ENCODE results near the gene TBC1D9B.
A peak's percentile ranks its signal among the peaks of the same experiment; 100 is the strongest.

TBC1D9B gene

GRCh38 chr5:179866241-179867078 is 41.2 kb downstream of the TBC1D9B start:
- Histone ChIP-seq H3K4me3 (no peak overlapping the region), H3K36me3 (peaks cover 94% of the 10 kb centered on the region), H3K27ac (peak overlapping the region; percentile 82; the same call in 1 of the 2 replicates), H4K20me1 (peaks cover 10% of the 10 kb centered on the region), H3K9ac (no peak overlapping the region; the same call in 1 of the 2 replicates), H3K9me3 (peaks cover 12% of the 10 kb centered on the region; the same call in 1 of the 2 replicates), H3K4me1 (peaks cover 38% of the 10 kb centered on the region), H3K4me2 (peak overlapping the region; percentile 74), H3K27me3 (no peaks in the 10 kb centered on the region)
- TF ChIP-seq Cebpa-rat (IDR thresholded peaks at IDR 0.05) = no peak

DNA sequence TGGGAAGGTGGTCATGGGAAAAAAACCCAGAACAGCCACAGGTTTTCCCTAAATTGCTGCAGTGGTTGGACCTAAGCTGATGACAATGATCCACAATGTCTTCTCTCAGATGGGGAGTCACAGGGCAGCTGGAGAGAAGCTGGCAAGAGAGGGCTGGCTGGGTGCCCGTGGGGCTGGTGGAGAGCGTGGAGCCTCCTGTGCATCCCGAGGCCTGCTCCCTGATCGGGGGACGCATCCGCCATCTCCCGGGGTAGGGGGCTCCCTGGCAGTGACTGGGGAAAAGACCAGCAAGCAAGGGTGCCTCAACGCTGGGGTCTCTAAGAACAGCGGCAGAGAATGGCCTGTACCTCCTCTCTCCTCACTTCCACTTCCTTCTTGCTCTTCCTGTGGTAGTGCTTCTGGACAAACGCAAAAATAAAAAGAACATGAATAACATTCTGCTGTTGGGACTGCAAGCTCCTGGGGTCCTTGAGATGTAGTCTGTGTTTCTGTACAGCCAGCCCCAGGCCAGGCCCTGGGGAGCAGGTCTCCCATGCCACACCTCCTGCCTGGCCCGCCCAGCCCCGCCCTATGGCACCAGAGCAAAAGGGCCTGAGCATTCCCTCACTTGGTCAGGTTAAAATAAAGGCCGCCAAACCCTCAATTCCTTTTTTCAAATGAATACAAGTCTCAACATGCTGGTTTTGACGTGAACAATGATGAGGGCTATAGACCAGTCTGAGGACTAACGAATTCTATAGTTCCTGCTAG is 42.0 kb downstream of the TBC1D9B start:
- Histone ChIP-seq H4K20me1 (peaks cover 10% of the 10 kb centered on the region), H3K4me3 (no peak overlapping the region), H3K9ac (no peak overlapping the region), H3K36me3 (peaks cover 87% of the 10 kb centered on the region), H3K4me2 (no peak overlapping the region), H3K9me3 (peaks cover 12% of the 10 kb centered on the region; the same call in 1 of the 2 replicates), H3K27ac (no peak overlapping the region), H3K4me1 (peaks cover 38% of the 10 kb centered on the region), H3K27me3 (no peaks in the 10 kb centered on the region)
- no peak for TF ChIP-seq Cebpa-rat (IDR thresholded peaks at IDR 0.05)

- Histone ChIP-seq H3K9me3 (peaks cover 12% of the 10 kb centered on the region; the same call in 1 of the 2 replicates), H4K20me1 (peaks cover 10% of the 10 kb centered on the region; the same call in 1 of the 2 replicates), H3K4me2 (no peak overlapping the region), H3K4me1 (peaks cover 44% of the 10 kb centered on the region), H3K27me3 (no peaks in the 10 kb centered on the region), H3K4me3 (no peak overlapping the region), H3K27ac (no peak overlapping the region), H3K9ac (no peak overlapping the region), H3K36me3 (peaks cover 77% of the 10 kb centered on the region)
- no peak for TF ChIP-seq Cebpa-rat (IDR thresholded peaks at IDR 0.05)
Observed at GRCh38 chr5:179864686-179865085, 43.0 kb downstream of the TBC1D9B start.

DNA sequence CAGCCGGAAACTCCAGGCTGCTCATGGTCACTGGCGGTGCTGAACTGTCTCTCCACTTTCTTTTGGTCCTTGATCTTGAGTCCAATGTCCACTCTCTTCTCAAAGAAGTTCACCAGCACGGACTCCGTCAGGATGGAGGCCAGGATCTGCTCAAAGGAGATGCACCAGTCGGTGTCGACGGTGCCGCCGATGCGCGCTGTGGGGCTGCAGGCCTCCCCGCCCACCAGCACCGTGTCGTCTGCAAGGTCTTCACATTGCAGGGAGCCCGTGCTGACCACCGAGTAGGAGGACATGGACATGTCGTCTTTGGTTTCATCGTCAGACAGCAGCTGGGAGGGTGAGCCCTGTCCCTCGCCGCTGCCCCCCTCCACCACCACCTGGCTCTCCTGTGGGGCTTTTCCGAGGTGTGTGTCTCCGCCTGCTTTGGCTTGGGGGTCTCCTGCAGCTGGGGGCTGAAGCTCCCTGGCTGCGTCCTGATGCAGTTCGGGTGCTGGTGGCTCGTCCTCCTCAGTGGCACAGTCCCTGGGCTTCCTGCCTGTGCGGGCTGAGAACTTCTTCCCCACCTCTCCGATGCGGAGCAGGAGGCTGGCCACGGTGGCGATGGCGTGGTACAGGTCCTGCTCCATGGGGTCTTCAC is 44.1 kb downstream of the TBC1D9B start:
- H3K9me3 ChIP-seq = peaks cover 12% of the 10 kb centered on the region; the same call in 1 of the 2 replicates
- peaks cover 66% of the 10 kb centered on the region for H3K36me3 ChIP-seq
- H3K9ac ChIP-seq = no peak overlapping the region
- H3K27ac ChIP-seq = no peak overlapping the region
- TF ChIP-seq Cebpa-rat (IDR thresholded peaks at IDR 0.05) = no peak
- H3K27me3 ChIP-seq = no peaks in the 10 kb centered on the region
- H3K4me3 ChIP-seq = no peak overlapping the region
- peaks cover 37% of the 10 kb centered on the region for H3K4me1 ChIP-seq
- no peak overlapping the region for H3K4me2 ChIP-seq
- H4K20me1 ChIP-seq = peaks cover 10% of the 10 kb centered on the region; the same call in 1 of the 2 replicates

DNA sequence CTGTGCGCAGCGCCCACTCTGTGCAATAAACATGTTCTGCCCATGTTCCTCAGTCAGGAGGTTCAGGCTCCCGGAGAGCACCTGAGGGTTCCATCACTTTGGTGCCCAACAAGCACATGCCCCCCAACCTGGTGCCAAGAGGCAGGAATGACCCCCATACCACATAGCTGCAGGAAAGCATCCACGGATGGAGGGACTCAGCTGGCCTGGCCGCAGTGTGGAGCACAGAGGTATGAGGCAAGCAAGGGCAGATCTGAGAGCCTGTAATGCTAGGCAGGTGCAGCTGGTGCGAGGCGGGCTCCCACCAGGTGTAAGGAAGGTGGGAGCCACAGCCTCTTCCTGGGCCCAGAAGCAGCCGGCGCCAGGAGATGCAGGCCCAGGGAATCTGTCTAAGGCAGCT is 44.8 kb downstream of the TBC1D9B start:
- peaks cover 12% of the 10 kb centered on the region; the same call in 1 of the 2 replicates for H3K9me3 ChIP-seq
- peaks cover 10% of the 10 kb centered on the region; the same call in 1 of the 2 replicates for H4K20me1 ChIP-seq
- no peak overlapping the region for H3K4me3 ChIP-seq
- no peaks in the 10 kb centered on the region for H3K27me3 ChIP-seq
- H3K9ac ChIP-seq = no peak overlapping the region
- H3K36me3 ChIP-seq = peaks cover 60% of the 10 kb centered on the region
- H3K4me2 ChIP-seq = no peak overlapping the region
- H3K27ac ChIP-seq = no peak overlapping the region
- peaks cover 33% of the 10 kb centered on the region for H3K4me1 ChIP-seq
- TF ChIP-seq Cebpa-rat (IDR thresholded peaks at IDR 0.05) = no peak

DNA sequence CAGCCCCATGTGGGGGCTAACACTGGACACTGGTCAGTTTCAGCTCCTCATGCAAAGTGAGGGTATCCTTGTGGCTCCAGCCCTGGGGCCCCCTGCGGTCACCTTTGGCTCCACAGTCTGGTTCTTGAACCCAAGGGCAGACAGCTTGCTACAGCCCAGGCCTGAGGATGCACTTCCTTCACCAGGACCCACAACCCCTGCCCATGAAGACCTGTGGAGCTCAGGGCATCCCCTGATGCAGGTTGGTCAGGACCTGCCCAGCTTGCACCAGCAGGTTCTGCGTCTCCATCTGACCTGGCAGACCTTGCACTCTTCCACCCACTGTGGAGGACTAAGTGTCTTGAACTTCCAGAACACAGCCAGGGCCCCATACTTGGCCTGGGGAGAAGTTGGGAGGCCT is 45.4 kb downstream of the TBC1D9B start:
- no peak overlapping the region for H3K4me3 ChIP-seq
- H3K9ac ChIP-seq = no peak overlapping the region
- H4K20me1 ChIP-seq = peaks cover 15% of the 10 kb centered on the region; the same call in 1 of the 2 replicates
- H3K9me3 ChIP-seq = peaks cover 12% of the 10 kb centered on the region; the same call in 1 of the 2 replicates
- H3K27me3 ChIP-seq = no peaks in the 10 kb centered on the region
- H3K27ac ChIP-seq = no peak overlapping the region
- no peak overlapping the region for H3K4me2 ChIP-seq
- H3K36me3 ChIP-seq = peaks cover 55% of the 10 kb centered on the region
- peaks cover 33% of the 10 kb centered on the region for H3K4me1 ChIP-seq
- TF ChIP-seq Cebpa-rat (IDR thresholded peaks at IDR 0.05) = no peak

DNA sequence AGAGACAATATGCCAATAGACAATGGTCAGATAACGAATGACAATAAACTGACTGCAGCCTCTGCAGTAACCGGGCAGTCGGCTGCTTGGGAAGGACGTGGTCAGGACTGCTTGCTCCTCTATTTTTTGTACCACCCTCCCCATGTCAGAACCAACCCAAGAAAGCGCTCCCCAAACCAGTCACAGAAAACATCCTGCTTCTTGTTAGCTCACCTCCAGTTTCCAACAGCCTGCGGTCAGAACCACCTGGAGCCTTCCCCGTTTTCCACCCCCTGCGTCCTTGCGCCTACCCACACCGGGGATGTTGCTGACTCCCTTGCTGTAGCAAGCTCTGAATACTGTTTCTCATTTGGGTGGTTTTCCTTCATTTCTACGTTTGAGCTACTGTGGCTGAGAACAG is 47.4 kb downstream of the TBC1D9B start:
- no peak for TF ChIP-seq Cebpa-rat (IDR thresholded peaks at IDR 0.05)
- Histone ChIP-seq H4K20me1 (peaks cover 22% of the 10 kb centered on the region; the same call in 1 of the 2 replicates), H3K9me3 (peaks cover 12% of the 10 kb centered on the region; the same call in 1 of the 2 replicates), H3K9ac (no peak overlapping the region), H3K4me1 (peaks cover 25% of the 10 kb centered on the region), H3K27me3 (no peaks in the 10 kb centered on the region), H3K36me3 (peaks cover 39% of the 10 kb centered on the region), H3K4me3 (no peak overlapping the region), H3K27ac (no peak overlapping the region), H3K4me2 (peak overlapping the region; percentile 96; the same call in 1 of the 2 replicates)

GRCh38 chr5:179858586-179859427 is 48.9 kb downstream of the TBC1D9B start, which contains the start of gene MRNIP:
Gene MRNIP (minus strand): TSS chr5:179858817. CDS start chr5:179858796, 21 bp downstream.
- no peak for TF ChIP-seq Cebpa-rat (IDR thresholded peaks at IDR 0.05)
- no peaks in the 10 kb centered on the region for H3K27me3 ChIP-seq
- H3K4me3 ChIP-seq = peak within 1 kb of the TSS; percentile 95
- peak within 1 kb of the TSS; percentile 70 for H3K27ac ChIP-seq
- H3K4me1 ChIP-seq = peaks cover 29% of the 10 kb centered on the region
- peaks cover 12% of the 10 kb centered on the region; the same call in 1 of the 2 replicates for H3K9me3 ChIP-seq
- peak within 1 kb of the TSS; percentile 84 for H3K9ac ChIP-seq
- H4K20me1 ChIP-seq = peaks cover 22% of the 10 kb centered on the region; the same call in 1 of the 2 replicates
- H3K36me3 ChIP-seq = peaks cover 25% of the 10 kb centered on the region
- peak within 1 kb of the TSS; percentile 96 for H3K4me2 ChIP-seq
